Esophagus squamous epithelium (tissue), 4 donors: ENCODE results near the gene C19orf38.

Experiments
- CTCF ChIP-seq, 6 experiments: fragments of 450-650 bp in 4 of 6; fragments of 200-600 bp in 2 of 6; sonication (generic) in 2 of 6; IDR thresholded peaks; one replicate each; pipeline ENCODE4 v1.5.1; 2016 to 2019; ENCODE audit warnings: antibody characterized with exemption in 6 of 6, mild to moderate bottlenecking in 4 of 6, moderate library complexity in 4 of 6
- POLR2A ChIP-seq, 4 donors: fragments of 450-650 bp; IDR thresholded peaks; one replicate each; pipeline ENCODE4 v1.6.1; 2017; ENCODE audit warnings: antibody characterized with exemption in 4 of 4, mild to moderate bottlenecking in 4 of 4, moderate library complexity in 3 of 4

GRCh38 chr19:10815969-10816644, 32.1 kb upstream of the C19orf38 start:
- no peak for TF ChIP-seq CTCF (IDR thresholded peaks at IDR 0.05)
- TF ChIP-seq POLR2A (IDR thresholded peaks at IDR 0.05) = no peak
